ENCODE measurements around the gene MMP14. TPM values are rescaled to one million over a fixed set of nuclear protein-coding genes. Genes with fewer than 3 reads are reported as not detected.

Gene MMP14
- total and polyA plus RNA-seq, 11 donors: 14.0 to 90.6 (median 24.8) TPM

DNA sequence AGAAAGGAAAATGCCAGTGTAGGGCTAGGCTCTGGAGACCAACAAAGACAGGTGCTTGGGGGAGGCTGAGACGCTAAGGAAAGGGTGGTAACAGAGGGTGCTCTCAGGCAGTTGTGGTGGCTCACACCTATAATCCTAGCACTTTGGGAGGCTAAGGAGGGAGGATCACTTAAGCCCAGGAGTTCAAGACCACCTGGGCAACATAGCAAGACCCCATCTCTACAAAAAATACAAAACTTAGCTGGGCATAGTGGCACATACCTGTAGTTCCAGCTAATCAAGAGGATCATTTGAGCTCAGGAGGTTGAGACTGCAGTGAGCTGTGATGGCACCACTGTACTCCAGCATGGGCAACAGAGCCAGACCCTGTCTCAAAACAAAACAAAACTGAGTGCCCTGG, 59.0 kb downstream of the MMP14 start:
- Histone ChIP-seq H3K4me1 (peaks cover 0 to 9% (median 2%) of the 10 kb centered on the region in 12 donors), H3K27ac (no peak overlapping the region), H3K36me3 (peaks cover 0 to 16% (median 2%) of the 10 kb centered on the region in 9 donors), H3K4me3 (no peak overlapping the region), H3K9me3 (no peaks in the 10 kb centered on the region), H3K27me3 (no peaks in the 10 kb centered on the region)
- ATAC-seq (no peak), DNase-seq (no peak)
- TF ChIP-seq POLR2A (IDR thresholded peaks at IDR 0.05): no peak
- TF ChIP-seq, protein P1, sequence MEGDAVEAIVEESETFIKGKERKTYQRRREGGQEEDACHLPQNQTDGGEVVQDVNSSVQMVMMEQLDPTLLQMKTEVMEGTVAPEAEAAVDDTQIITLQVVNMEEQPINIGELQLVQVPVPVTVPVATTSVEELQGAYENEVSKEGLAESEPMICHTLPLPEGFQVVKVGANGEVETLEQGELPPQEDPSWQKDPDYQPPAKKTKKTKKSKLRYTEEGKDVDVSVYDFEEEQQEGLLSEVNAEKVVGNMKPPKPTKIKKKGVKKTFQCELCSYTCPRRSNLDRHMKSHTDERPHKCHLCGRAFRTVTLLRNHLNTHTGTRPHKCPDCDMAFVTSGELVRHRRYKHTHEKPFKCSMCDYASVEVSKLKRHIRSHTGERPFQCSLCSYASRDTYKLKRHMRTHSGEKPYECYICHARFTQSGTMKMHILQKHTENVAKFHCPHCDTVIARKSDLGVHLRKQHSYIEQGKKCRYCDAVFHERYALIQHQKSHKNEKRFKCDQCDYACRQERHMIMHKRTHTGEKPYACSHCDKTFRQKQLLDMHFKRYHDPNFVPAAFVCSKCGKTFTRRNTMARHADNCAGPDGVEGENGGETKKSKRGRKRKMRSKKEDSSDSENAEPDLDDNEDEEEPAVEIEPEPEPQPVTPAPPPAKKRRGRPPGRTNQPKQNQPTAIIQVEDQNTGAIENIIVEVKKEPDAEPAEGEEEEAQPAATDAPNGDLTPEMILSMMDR (IDR thresholded peaks at IDR 0.05): no peak
- intact Hi-C loops (cut with DNase I): no loop called here
- WGBS, 4 donors: 85 to 97% (median 94%) methylated on average over 1 of the region's 1 CpG

DNA sequence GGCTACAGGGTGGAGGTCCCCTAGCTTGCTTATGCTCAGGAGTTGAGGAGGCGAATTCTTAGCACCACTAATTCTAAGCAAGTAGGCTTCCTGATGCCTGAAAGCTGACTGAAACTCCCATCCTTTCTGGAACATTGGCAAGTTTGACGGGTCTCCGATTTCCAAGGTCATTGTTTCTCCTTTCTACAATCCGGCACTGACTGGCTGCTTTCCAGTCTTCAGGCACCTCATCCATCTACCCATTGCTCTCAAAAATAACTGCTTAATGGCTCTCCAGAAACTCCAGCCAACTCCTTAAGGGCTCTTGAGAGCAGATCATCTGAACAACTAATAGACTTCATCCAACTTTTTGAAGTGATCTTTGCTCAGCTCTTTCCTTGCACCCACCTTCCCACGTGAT, 60.0 kb downstream of the MMP14 start:
- Histone ChIP-seq H3K27ac (no peak overlapping the region), H3K4me3 (no peak overlapping the region), H3K9me3 (no peaks in the 10 kb centered on the region), H3K27me3 (no peaks in the 10 kb centered on the region), H3K4me1 (peaks cover 0 to 9% (median 2%) of the 10 kb centered on the region in 12 donors), H3K36me3 (peaks cover 0 to 25% (median 11%) of the 10 kb centered on the region in 9 donors)
- ATAC-seq (no peak), DNase-seq (no peak)
- TF ChIP-seq, protein P1 (IDR thresholded peaks at IDR 0.05): no peak
- no peak for TF ChIP-seq POLR2A (IDR thresholded peaks at IDR 0.05)
- intact Hi-C loops (cut with DNase I): loop anchor here in 1 of 10 donors (2.0 kb wide), 1 partner anchor 16 kb away; no protein-coding TSS in a partner anchor
- WGBS, 4 donors: 56 to 66% (median 62%) methylated on average over 5 of the region's 5 CpGs

DNA sequence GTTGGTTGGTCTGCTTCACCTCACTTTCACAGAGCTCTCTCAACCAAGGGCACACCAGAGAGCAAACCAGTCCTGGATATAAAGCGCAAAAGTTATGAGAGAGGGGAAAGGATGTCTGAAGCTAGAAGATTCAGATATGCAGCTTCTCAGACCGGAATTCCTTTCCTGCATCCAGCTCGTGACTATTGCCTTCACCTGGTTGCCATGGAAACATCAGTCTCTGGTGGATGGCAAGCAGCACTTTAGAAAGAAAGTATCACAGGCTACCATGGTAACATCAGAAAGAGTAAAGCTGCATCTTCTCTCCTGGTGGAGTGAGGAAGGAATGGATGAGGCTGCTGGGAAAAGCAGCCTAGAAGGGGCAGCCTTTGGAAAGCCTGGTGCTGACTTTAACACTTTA, 60.4 kb downstream of the MMP14 start:
- H3K27ac ChIP-seq: no peak overlapping the region
- H3K9me3 ChIP-seq: no peaks in the 10 kb centered on the region
- WGBS, 4 donors: 85 to 98% (median 91%) methylated on average over 3 of the region's 3 CpGs
- intact Hi-C loops (cut with DNase I): loop anchor here in 1 of 10 donors (2.0 kb wide), 1 partner anchor 16 kb away; no protein-coding TSS in a partner anchor
- H3K27me3 ChIP-seq: no peaks in the 10 kb centered on the region
- H3K4me1 ChIP-seq: peaks cover 0 to 9% (median 2%) of the 10 kb centered on the region in 12 donors
- no peak for ATAC-seq
- TF ChIP-seq POLR2A (IDR thresholded peaks at IDR 0.05): no peak
- TF ChIP-seq, protein P1 (IDR thresholded peaks at IDR 0.05): no peak
- H3K4me3 ChIP-seq: no peak overlapping the region
- no peak for DNase-seq
- H3K36me3 ChIP-seq: peaks cover 0 to 29% (median 15%) of the 10 kb centered on the region in 9 donors

DNA sequence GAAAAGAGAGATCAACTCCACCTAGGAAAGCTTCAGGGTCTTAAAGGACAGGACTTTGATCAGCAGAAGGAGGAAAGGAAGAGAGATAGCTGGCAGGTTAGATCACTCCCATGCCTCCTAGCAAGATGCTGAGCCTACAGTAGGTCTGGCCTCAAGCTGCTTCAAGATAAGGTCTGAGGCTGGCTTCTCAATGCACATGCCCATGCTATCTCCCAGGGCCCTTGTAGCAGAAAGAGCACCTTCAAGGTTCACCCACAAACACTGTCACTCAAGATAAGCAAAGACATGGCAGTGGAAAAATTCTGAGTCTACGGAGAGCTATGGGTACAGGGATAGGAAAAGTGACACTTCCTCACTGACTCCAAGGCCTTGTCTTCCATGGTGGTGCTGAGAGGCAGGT, 61.0 kb downstream of the MMP14 start:
- H3K27me3 ChIP-seq: no peaks in the 10 kb centered on the region
- H3K27ac ChIP-seq: peak overlapping the region in 1 of 12 donors; percentile 72
- no peak overlapping the region for H3K4me3 ChIP-seq
- DNase-seq (no peak), ATAC-seq (no peak)
- H3K36me3 ChIP-seq: peaks cover 0 to 35% (median 21%) of the 10 kb centered on the region in 9 donors
- TF ChIP-seq POLR2A (IDR thresholded peaks at IDR 0.05): no peak
- TF ChIP-seq, protein P1 (IDR thresholded peaks at IDR 0.05): no peak
- peaks cover 0 to 9% (median 2%) of the 10 kb centered on the region in 12 donors for H3K4me1 ChIP-seq
- no peaks in the 10 kb centered on the region for H3K9me3 ChIP-seq
- intact Hi-C loops (cut with DNase I): loop anchor here in 1 of 10 donors (2.0 kb wide), 1 partner anchor 17 kb away; no protein-coding TSS in a partner anchor
- WGBS, 4 donors: 74 to 97% (median 94%) methylated on average over 1 of the region's 1 CpG

Other genes starting within 250 kb of the MMP14 start
- gene DAD1, start 247.4 kb upstream of the MMP14 start, total RNA-seq: 100 to 1,000 TPM; 108 to 236 (median 147) TPM
- 100 to 1,000 TPM; 129 to 402 TPM for gene DAD1, start 247.4 kb upstream of the MMP14 start, polyA plus RNA-seq
- 10 to 100 TPM; 16.8 to 35.5 (median 25.9) TPM for gene ABHD4, start 238.3 kb upstream of the MMP14 start, total RNA-seq
- 10 to 100 TPM; 10.4 to 18.0 TPM for gene ABHD4, start 238.3 kb upstream of the MMP14 start, polyA plus RNA-seq
- under 1 TPM in 1 of 9 donors, not detected in 8; 0.06 TPM for gene OR6J1, start 192.2 kb upstream of the MMP14 start, total RNA-seq
- gene OR6J1, start 192.2 kb upstream of the MMP14 start, polyA plus RNA-seq: not detected
- gene OXA1L, start 69.9 kb upstream of the MMP14 start, total RNA-seq: 100 to 1,000 TPM in 7 of 9 donors, 10 to 100 TPM in 2; 91.5 to 205 (median 143) TPM
- gene OXA1L, start 69.9 kb upstream of the MMP14 start, polyA plus RNA-seq: 100 to 1,000 TPM; 139 to 162 TPM
- gene SLC7A7, start 21.1 kb upstream of the MMP14 start, total RNA-seq: 10 to 100 TPM in 2 of 9 donors, 1 to 10 TPM in 7; 1.8 to 28.0 (median 3.8) TPM
- gene SLC7A7, start 21.1 kb upstream of the MMP14 start, polyA plus RNA-seq: 1 to 10 TPM; 1.3 to 4.0 TPM
- 100 to 1,000 TPM in 5 of 9 donors, 10 to 100 TPM in 4; 80.4 to 185 (median 107) TPM for gene MRPL52, start 6.7 kb upstream of the MMP14 start, total RNA-seq
- 100 to 1,000 TPM in 1 of 2 donors, 10 to 100 TPM in 1; 83.4 to 177 TPM for gene MRPL52, start 6.7 kb upstream of the MMP14 start, polyA plus RNA-seq
- 100 to 1,000 TPM in 3 of 9 donors, 10 to 100 TPM in 6; 47.9 to 128 (median 64.5) TPM for gene LRP10, start 35.2 kb downstream of the MMP14 start, total RNA-seq
- gene LRP10, start 35.2 kb downstream of the MMP14 start, polyA plus RNA-seq: 10 to 100 TPM; 11.0 to 99.9 TPM
- gene REM2, start 46.6 kb downstream of the MMP14 start, total RNA-seq: under 1 TPM in 1 of 9 donors, not detected in 8; 0.21 TPM
- gene REM2, start 46.6 kb downstream of the MMP14 start, polyA plus RNA-seq: under 1 TPM in 1 of 2 donors, not detected in 1; 0.06 TPM
- 10 to 100 TPM; 35.4 to 45.0 (median 41.6) TPM for gene RBM23, start 82.6 kb downstream of the MMP14 start, total RNA-seq
- gene RBM23, start 82.6 kb downstream of the MMP14 start, polyA plus RNA-seq: 10 to 100 TPM; 14.8 to 52.7 TPM
- gene PRMT5, start 92.8 kb downstream of the MMP14 start, total RNA-seq: 10 to 100 TPM; 37.2 to 60.2 (median 48.8) TPM
- 100 to 1,000 TPM in 1 of 2 donors, 10 to 100 TPM in 1; 10.4 to 101 TPM for gene PRMT5, start 92.8 kb downstream of the MMP14 start, polyA plus RNA-seq
- 10 to 100 TPM; 14.0 to 42.1 (median 19.6) TPM for gene HAUS4, start 120.5 kb downstream of the MMP14 start, total RNA-seq
- 10 to 100 TPM; 13.0 to 21.7 TPM for gene HAUS4, start 120.5 kb downstream of the MMP14 start, polyA plus RNA-seq
- gene AJUBA, start 146.0 kb downstream of the MMP14 start, total RNA-seq: 10 to 100 TPM in 5 of 9 donors, 1 to 10 TPM in 4; 5.6 to 18.0 (median 13.0) TPM
- 1 to 10 TPM; 6.4 to 9.9 TPM for gene AJUBA, start 146.0 kb downstream of the MMP14 start, polyA plus RNA-seq
- 1 to 10 TPM; 3.8 to 7.6 (median 5.5) TPM for gene C14orf93, start 173.6 kb downstream of the MMP14 start, total RNA-seq
- 1 to 10 TPM; 3.4 to 4.0 TPM for gene C14orf93, start 173.6 kb downstream of the MMP14 start, polyA plus RNA-seq
- 100 to 1,000 TPM; 113 to 186 (median 122) TPM for gene PSMB5, start 198.3 kb downstream of the MMP14 start, total RNA-seq
- 100 to 1,000 TPM in 1 of 2 donors, 10 to 100 TPM in 1; 75.7 to 233 TPM for gene PSMB5, start 198.3 kb downstream of the MMP14 start, polyA plus RNA-seq
- gene PSMB11, start 205.6 kb downstream of the MMP14 start, total RNA-seq: not detected
- gene PSMB11, start 205.6 kb downstream of the MMP14 start, polyA plus RNA-seq: not detected
- gene CDH24, start 220.9 kb downstream of the MMP14 start, total RNA-seq: 1 to 10 TPM in 8 of 9 donors, under 1 TPM in 1; 0.72 to 3.3 (median 1.9) TPM
- 1 to 10 TPM; 1.6 to 2.8 TPM for gene CDH24, start 220.9 kb downstream of the MMP14 start, polyA plus RNA-seq

Data from heart left ventricle (tissue), 16 donors.